GM13977 (cell line): Measurements from ENCODE around the gene CFAP58.

Source experiments
- DNase-seq: peaks from one replicate; pipeline ENCODE4 v3.0.0; 2012; ENCODE audit warnings: low spot score
- in situ Hi-C: fragments of 300-500 bp; cut with MboI; formaldehyde crosslinking; loops from one replicate; pipeline ENCODE4 v1.12.0; 2022; ENCODE audit warnings: low sequenced_read_pairs, low pct_unique_long_range_greater_than_20kb, mixed read lengths, inconsistent platforms; ENCODE audit not compliant: unreplicated experiment
- TF ChIP-seq, protein P1 (sequence below): IDR thresholded peaks from 2 replicates; pipeline ENCODE4 v1.5.1; 2012; ENCODE audit warnings: mild to moderate bottlenecking, control low read depth; ENCODE audit not compliant: insufficient read depth; ENCODE audit errors: extremely low read depth, missing control alignments

Gene CFAP58

DNA sequence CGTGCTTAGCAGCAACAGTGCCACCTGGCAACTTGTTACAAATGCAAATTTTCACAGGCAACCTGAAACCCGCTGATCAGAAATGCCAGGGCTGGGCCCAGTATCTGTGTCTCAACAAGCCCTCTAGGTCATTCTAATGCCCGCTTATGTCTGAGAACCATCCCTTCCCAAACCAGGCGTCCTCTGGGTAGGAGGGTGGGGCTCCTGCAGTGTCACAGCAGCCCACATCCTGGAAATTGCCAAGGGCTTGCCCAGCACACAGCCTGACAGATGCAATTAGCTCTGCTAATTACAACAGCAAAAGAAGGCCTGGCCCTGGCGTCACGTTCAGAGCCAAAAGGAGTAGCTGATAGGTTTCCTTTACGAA lies 31.2 kb upstream of the CFAP58 start:
- no peak for DNase-seq
- in situ Hi-C loops, result no loop called here
- TF ChIP-seq, protein P1, sequence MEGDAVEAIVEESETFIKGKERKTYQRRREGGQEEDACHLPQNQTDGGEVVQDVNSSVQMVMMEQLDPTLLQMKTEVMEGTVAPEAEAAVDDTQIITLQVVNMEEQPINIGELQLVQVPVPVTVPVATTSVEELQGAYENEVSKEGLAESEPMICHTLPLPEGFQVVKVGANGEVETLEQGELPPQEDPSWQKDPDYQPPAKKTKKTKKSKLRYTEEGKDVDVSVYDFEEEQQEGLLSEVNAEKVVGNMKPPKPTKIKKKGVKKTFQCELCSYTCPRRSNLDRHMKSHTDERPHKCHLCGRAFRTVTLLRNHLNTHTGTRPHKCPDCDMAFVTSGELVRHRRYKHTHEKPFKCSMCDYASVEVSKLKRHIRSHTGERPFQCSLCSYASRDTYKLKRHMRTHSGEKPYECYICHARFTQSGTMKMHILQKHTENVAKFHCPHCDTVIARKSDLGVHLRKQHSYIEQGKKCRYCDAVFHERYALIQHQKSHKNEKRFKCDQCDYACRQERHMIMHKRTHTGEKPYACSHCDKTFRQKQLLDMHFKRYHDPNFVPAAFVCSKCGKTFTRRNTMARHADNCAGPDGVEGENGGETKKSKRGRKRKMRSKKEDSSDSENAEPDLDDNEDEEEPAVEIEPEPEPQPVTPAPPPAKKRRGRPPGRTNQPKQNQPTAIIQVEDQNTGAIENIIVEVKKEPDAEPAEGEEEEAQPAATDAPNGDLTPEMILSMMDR, result no peak

DNA sequence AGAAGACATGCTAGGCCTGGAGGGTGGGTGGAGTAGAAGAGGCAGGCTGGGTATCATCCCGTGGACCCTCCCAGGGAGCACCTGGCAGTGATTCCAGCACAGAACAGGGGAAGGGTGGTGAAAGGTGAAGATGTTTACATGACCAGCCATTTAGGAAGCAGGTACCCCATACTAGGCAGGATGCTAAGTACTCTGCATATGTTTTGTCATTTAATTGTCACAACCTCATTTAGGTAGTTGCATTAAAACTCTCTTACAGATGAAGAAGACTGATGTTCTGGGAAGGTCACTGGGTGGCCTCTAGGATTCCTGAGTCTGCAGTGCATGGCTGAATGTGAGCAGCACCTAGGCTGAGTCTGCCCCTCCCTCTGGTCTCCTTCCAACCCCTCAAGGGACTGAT lies 30.5 kb upstream of the CFAP58 start:
- TF ChIP-seq, protein P1, result no peak
- DNase-seq, result no peak
- in situ Hi-C loops, result no loop called here

DNA sequence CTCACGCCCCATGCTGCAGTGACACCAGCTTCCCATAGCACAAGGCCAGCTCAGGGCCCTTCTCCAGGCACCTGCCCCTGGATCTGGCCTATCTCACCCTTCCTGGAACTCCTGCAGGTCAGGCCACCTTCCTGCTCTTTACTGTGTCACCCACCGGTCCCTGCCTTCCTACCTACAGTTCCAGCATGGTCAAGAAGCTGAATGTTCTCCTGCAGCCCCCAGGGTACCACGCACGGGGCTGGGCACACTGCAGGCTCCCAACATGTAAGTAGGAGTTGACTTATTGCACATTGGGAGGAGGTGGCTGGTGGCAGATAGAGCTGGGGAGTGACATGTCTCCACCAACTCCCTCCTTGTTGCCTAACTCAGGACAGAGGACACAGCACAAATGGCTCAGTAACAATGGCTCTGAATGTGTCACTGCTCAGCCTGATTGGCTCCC lies 29.9 kb upstream of the CFAP58 start:
- in situ Hi-C loops, result no loop called here

DNA sequence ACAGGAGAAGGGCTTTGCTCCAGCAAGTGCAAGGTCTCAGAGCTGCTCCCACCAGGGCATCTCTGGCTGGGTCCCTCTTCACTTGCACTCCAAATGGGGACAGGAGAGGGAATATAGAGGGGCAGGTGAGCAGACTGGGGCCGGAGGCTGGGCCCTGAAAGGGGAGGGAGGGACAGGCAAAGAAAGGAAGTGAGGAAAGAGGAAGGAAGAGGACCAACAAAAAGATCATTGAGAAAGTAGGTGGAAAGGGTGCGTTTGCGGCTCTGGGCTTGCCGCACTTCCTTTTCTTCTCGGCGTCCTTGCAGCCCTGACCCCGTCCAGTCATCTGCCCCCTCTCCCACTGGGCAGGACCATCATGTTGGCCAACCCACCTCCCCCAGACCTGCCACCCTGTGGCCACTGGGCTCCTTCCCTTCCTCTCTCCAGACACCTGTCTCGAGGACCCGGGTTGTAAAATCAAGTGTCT lies 29.4 kb upstream of the CFAP58 start:
- in situ Hi-C loops, result no loop called here
- TF ChIP-seq, protein P1, result no peak
- DNase-seq, result no peak

More for the DNA sequence above, 29.9 kb upstream of the CFAP58 start:
- DNase-seq, result no peak
- TF ChIP-seq, protein P1, result no peak

DNA sequence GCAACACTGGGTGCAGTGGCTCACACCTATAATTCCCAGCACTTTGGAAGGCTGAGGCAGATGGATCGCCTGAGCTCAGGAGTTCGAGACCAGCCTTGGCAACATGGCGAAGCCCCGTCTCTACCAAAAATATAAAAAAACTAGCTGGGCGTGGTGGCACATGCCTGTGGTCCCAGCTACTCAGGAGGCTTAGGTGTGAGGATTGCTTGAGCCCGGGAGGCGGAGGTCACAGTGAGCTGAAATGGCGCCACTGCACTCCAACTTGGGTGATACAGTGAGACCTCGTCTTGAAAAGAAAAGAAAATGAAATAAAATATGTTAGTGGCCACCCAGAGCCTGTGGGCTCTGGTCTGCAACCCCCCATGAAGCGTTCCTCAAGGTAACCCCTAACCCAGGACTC lies 28.7 kb upstream of the CFAP58 start:
- TF ChIP-seq, protein P1, result no peak
- DNase-seq, result no peak
- in situ Hi-C loops, result no loop called here

DNA sequence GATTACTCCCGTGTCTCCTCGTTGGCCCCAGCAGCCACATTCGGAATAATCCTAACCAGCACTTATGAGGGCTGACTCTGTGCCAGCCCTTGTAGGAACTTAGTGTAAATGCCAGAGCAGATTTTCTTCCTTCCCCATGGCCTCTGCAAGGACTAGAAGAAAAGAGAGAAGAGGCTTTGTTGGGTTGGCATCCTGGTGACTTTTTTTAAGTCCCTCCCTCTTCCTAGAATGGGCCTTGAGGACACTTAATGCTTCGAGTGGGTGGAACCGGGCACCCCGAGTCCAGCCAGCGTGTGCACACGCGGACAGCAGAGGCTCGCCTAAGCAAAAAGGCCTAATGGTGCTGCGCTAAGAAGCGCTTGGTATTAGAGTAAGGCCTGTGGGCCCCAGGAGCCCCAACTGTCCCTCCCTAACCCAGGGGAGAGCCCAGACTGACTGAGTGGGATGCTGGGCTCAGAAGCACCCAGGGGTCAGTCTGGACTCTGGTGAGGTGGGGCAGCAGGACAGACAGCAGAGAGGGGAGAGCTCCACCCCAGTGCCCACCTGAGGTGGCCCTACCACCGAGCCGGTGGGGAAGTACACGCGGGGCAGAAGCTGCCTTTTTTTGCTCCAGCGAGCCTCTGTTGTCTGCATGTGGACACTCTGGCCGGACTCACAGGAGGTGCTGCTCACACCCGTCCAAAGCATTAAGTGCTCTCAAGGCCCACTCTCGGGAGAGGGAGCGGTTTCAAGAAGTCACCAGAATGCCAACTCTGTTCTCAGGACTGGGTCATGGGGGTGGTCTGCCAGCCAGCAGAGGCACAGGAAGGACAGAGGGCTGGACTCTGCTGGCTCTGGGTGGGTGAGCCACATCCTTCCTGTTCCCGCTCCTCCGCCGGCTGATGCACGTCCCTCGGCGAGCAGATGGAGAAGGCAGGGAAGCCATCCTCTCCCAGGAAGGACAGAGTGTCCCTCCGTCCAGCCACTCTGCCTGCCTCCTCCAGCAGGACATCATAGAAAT lies 27.9 kb upstream of the CFAP58 start:
- in situ Hi-C loops, result no loop called here
- TF ChIP-seq, protein P1, result no peak
- no peak for DNase-seq
